ENCODE results near the gene IL16.
A peak's percentile ranks its signal among the peaks of the same experiment; 100 is the strongest.

- TF ChIP-seq CTCF (IDR thresholded peaks at IDR 0.05; ENCODE audit: insufficient read depth, low read length) (no peak), POLR2AphosphoS5 (IDR thresholded peaks at IDR 0.05; ENCODE audit: low read depth) (0 out of 2 replicates have a peak, but pooled peaks have one; percentile 36), REST (IDR thresholded peaks at IDR 0.05; ENCODE audit: insufficient replicate concordance, low read depth) (no peak), GABPA (IDR thresholded peaks at IDR 0.05; ENCODE audit: low read depth) (no peak), SPI1 (IDR thresholded peaks at IDR 0.05; ENCODE audit: borderline replicate concordance, low read depth) (no peak)
Measured at GRCh38 chr15:81304226-81304625, 107.5 kb downstream of the IL16 start.

Data from HL-60 (cell line).